ENCODE data around the gene HEBP1. TPM values are rescaled to one million over a fixed set of nuclear protein-coding genes. Genes with fewer than 3 reads are reported as not detected.

The HEBP1 gene
- total RNA-seq, 1 experiment from 2014 or later, result 22.2 TPM

- H3K4me2 ChIP-seq (ENCODE audit: insufficient read depth, insufficient read length, low read length), result no peak overlapping the region
- no peak overlapping the region for H3K23ac ChIP-seq (ENCODE audit: insufficient read length, low read depth, low read length)
- no peaks in the 10 kb centered on the region for H3K9me3 ChIP-seq (ENCODE audit: control insufficient read depth, low read depth, low read length)
- Mint-ChIP-seq H3K4me3 (no peak overlapping the region), H3K27me3 (ENCODE audit: low read depth) (peaks cover 15% of the 10 kb centered on the region), H3K27ac (no peak overlapping the region), H3K9me3 (peaks cover 0 to 2% of the 10 kb centered on the region in 2 experiments; a peak in 2 of 5 replicates), H3K36me3 (ENCODE audit: insufficient read depth in 1 of 3, low read depth in 3 of 3) (peaks cover 2 to 6% (median 4%) of the 10 kb centered on the region in 3 experiments; a peak in 5 of 7 replicates), H3K4me1 (peaks cover 43 to 45% of the 10 kb centered on the region in 2 experiments)
- H2BK120ac ChIP-seq (ENCODE audit: low read depth, low read length, poor library complexity, severe bottlenecking), result no peak overlapping the region
- no peak overlapping the region for H4K8ac ChIP-seq (replicated peaks; ENCODE audit: insufficient read length, low read depth, low read length)
- no peak overlapping the region for H4K5ac ChIP-seq (ENCODE audit: insufficient read length, low read depth, low read length)
- WGBS (ENCODE audit: extremely low coverage, insufficient read length, low lambda C conversion rate), result no CpG with 5 or more reads among the region's 1 CpG
- H3K79me2 ChIP-seq (ENCODE audit: insufficient read depth, low read length), result no peaks in the 10 kb centered on the region
- H3K9ac ChIP-seq (ENCODE audit: extremely low read depth, insufficient read length, low read length), result no peak overlapping the region
- no peak overlapping the region for H4K91ac ChIP-seq (ENCODE audit: insufficient read length, low read depth, low read length)
- no peak overlapping the region for H2BK5ac ChIP-seq (ENCODE audit: insufficient read length, low read length)
- H3K18ac ChIP-seq (ENCODE audit: insufficient read length, low read depth, low read length), result no peak overlapping the region
- H3K23me2 ChIP-seq (ENCODE audit: insufficient read length, low read depth, low read length, poor library complexity, severe bottlenecking), result peaks cover 3% of the 10 kb centered on the region
- H3K56ac ChIP-seq (ENCODE audit: insufficient read length, low read depth, low read length), result no peak overlapping the region
- no peak overlapping the region for H3K14ac ChIP-seq (ENCODE audit: insufficient read depth, low read length)
- DNase-seq, result no peak
- H3T11ph ChIP-seq (ENCODE audit: low read length), result no peak overlapping the region
- H2BK12ac ChIP-seq (ENCODE audit: insufficient read length, low read depth, low read length), result no peak overlapping the region
- TF ChIP-seq, protein P1, sequence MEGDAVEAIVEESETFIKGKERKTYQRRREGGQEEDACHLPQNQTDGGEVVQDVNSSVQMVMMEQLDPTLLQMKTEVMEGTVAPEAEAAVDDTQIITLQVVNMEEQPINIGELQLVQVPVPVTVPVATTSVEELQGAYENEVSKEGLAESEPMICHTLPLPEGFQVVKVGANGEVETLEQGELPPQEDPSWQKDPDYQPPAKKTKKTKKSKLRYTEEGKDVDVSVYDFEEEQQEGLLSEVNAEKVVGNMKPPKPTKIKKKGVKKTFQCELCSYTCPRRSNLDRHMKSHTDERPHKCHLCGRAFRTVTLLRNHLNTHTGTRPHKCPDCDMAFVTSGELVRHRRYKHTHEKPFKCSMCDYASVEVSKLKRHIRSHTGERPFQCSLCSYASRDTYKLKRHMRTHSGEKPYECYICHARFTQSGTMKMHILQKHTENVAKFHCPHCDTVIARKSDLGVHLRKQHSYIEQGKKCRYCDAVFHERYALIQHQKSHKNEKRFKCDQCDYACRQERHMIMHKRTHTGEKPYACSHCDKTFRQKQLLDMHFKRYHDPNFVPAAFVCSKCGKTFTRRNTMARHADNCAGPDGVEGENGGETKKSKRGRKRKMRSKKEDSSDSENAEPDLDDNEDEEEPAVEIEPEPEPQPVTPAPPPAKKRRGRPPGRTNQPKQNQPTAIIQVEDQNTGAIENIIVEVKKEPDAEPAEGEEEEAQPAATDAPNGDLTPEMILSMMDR (conservative IDR thresholded peaks at IDR 0.05), result no peak
- peaks cover 2% of the 10 kb centered on the region for H3K79me1 ChIP-seq (ENCODE audit: insufficient read depth, low read depth, low read length, poor library complexity, severe bottlenecking)
- H4K20me1 ChIP-seq (ENCODE audit: control insufficient read depth, insufficient read depth, insufficient read length), result no peaks in the 10 kb centered on the region
- no peak overlapping the region for H2BK15ac ChIP-seq (ENCODE audit: low read depth, low read length)
- H3K27ac ChIP-seq (ENCODE audit: insufficient read length, low read depth, low read length), result no peak overlapping the region
- no peak overlapping the region for H2BK20ac ChIP-seq (ENCODE audit: low read depth, low read length, poor library complexity, severe bottlenecking)
- H3K4me1 ChIP-seq (ENCODE audit: insufficient read depth, low read length), result no peaks in the 10 kb centered on the region; the same call in 1 of the 2 replicates
- H2AFZ ChIP-seq (ENCODE audit: low read length), result no peak overlapping the region
- H3K27me3 ChIP-seq (ENCODE audit: insufficient read depth, low read length), result no peaks in the 10 kb centered on the region
- no peak overlapping the region for H2AK5ac ChIP-seq (ENCODE audit: insufficient read length, low read length)
- H3K4ac ChIP-seq (ENCODE audit: low read depth, low read length), result no peak overlapping the region
Observed at GRCh38 chr12:13046964-13047363, 46.9 kb upstream of the HEBP1 start.

Measured in H9 (cell line).